Stomach (tissue), 9 donors: ENCODE data around the gene PRELID1. TPM values are rescaled to one million over a fixed set of nuclear protein-coding genes. Genes with fewer than 3 reads are reported as not detected.

ENCODE experiments used
- DNase-seq, 2 donors: peaks; one replicate each; pipeline versions ENCODE4 v3.0.0 to v3.0.0-alpha.2; 2013 to 2019
- H3K27ac ChIP-seq, 5 donors: fragments of 200-600 bp in 4 of 5; sonication (generic) in 4 of 5; one replicate each; pipeline ENCODE4 v1.5.1; 2013 to 2019; ENCODE audit warnings: mild to moderate bottlenecking in 1 of 5, moderate library complexity in 1 of 5
- H3K27me3 ChIP-seq, 3 donors: fragments of 200-600 bp; sonication (generic); one replicate each; pipeline ENCODE4 v1.5.1; 2017 to 2019; ENCODE audit warnings: mixed run types in 1 of 3
- H3K36me3 ChIP-seq, 4 donors: fragments of 200-600 bp; sonication (generic); 1 replicate in 3 of 4; 2 replicates in 1 of 4; pipeline ENCODE4 v1.5.1; 2016 to 2019
- H3K4me1 ChIP-seq, 4 donors: fragments of 200-600 bp; sonication (generic); one replicate each; pipeline ENCODE4 v1.5.1; 2016 to 2019
- H3K4me3 ChIP-seq, 4 donors: fragments of 200-600 bp; sonication (generic) in 3 of 4; one replicate each; pipeline ENCODE4 v1.5.1; 2016 to 2019; ENCODE audit warnings: mild to moderate bottlenecking in 1 of 4
- H3K9me3 ChIP-seq, 4 donors: fragments of 200-600 bp; sonication (generic); one replicate each; pipeline ENCODE4 v1.5.1; 2016 to 2019
- CTCF ChIP-seq, 7 experiments: fragments of 450-650 bp in 4 of 7; fragments of 200-600 bp in 3 of 7; sonication (generic) in 3 of 7; IDR thresholded peaks; one replicate each; pipeline ENCODE4 v1.5.1; 2016 to 2019; ENCODE audit warnings: antibody characterized with exemption in 7 of 7, control low read depth in 2 of 7, mild to moderate bottlenecking in 1 of 7
- EP300 ChIP-seq: sonication (generic); formaldehyde crosslinking; IDR thresholded peaks from one replicate; pipeline ENCODE4 v1.6.1; 2017; ENCODE audit warnings: antibody characterized with exemption
- POLR2A ChIP-seq, 4 donors: fragments of 450-650 bp; IDR thresholded peaks; one replicate each; pipeline ENCODE4 v1.6.1; 2016; ENCODE audit warnings: antibody characterized with exemption in 4 of 4, control low read depth in 2 of 4, mild to moderate bottlenecking in 1 of 4, moderate library complexity in 1 of 4
- POLR2AphosphoS5 ChIP-seq, 3 donors: sonication (generic); formaldehyde crosslinking; IDR thresholded peaks; one replicate each; pipeline ENCODE4 v1.6.1; 2016; ENCODE audit warnings: antibody characterized with exemption in 3 of 3
- WGBS, 5 donors: extraction: QIAGEN DNeasy Blood & Tissue Kit in 3 of 5; methylation state at CpG; one replicate each; pipeline versions ENCODE4 v1.1.5 to v1.1.7; 2013 to 2018; 5-methylcytosine and 5-hydroxymethylcytosine counted together
- intact Hi-C: fragments of 100-400 bp; cut with DNase I; formaldehyde crosslinking; loops from one replicate; pipeline ENCODE4 v1.15.1; 2023; ENCODE audit warnings: low total_unique reads
- polyA plus RNA-seq, 3 donors: library from polyadenylated mRNA; stranded (reverse); fragments of 200-250 nt; gene quantifications; one replicate each; pipeline ENCODE4 v1.2.3, GENCODE V29; 2013
- total RNA-seq, 5 donors: library from RNA; depleted of rRNA; stranded (reverse); fragments of >200 nt; gene quantifications; one replicate each; pipeline versions ENCODE4 v1.1.0 to v1.2.3, GENCODE V29; 2014 to 2016
- donor health status: healthy with polysubstance abuse.
- donor health status: Bipolar disorder and iron deficiency.
- donor health status: healthy.

The PRELID1 gene
- total and polyA plus RNA-seq, 8 donors: 82.4 to 201 (median 135) TPM

- no peak overlapping the region for H3K4me3 ChIP-seq
- intact Hi-C loops: no loop called here
- no peak overlapping the region for H3K27ac ChIP-seq
- peaks cover 6 to 62% (median 34%) of the 10 kb centered on the region in 4 donors for H3K4me1 ChIP-seq
- no peak for DNase-seq
- H3K36me3 ChIP-seq: no peaks in the 10 kb centered on the region
- no peaks in the 10 kb centered on the region for H3K9me3 ChIP-seq
- no peak for TF ChIP-seq POLR2AphosphoS5 (IDR thresholded peaks at IDR 0.05)
- TF ChIP-seq EP300: no peak
- TF ChIP-seq CTCF (IDR thresholded peaks at IDR 0.05): no peak
- TF ChIP-seq POLR2A (IDR thresholded peaks at IDR 0.05): no peak
- 4 to 37% (median 30%) methylated on average over 1 of the region's 1 CpG for WGBS, 5 donors
- no peaks in the 10 kb centered on the region for H3K27me3 ChIP-seq
These were observed 52.2 kb downstream of the PRELID1 start for GRCh38 chr5:177355868-177356168.

Other genes starting within 250 kb of the PRELID1 start
- 100 to 1,000 TPM in 1 of 5 donors, 10 to 100 TPM in 3, 1 to 10 TPM in 1; 4.1 to 145 (median 11.0) TPM for gene FGFR4, start 216.9 kb upstream of the PRELID1 start, total RNA-seq
- 10 to 100 TPM in 2 of 3 donors, 1 to 10 TPM in 1; 5.2 to 17.0 (median 15.9) TPM for gene FGFR4, start 216.9 kb upstream of the PRELID1 start, polyA plus RNA-seq
- gene NSD1, start 170.0 kb upstream of the PRELID1 start, total RNA-seq: 10 to 100 TPM; 17.5 to 69.9 (median 40.0) TPM
- 1 to 10 TPM; 5.1 to 6.9 (median 5.9) TPM for gene NSD1, start 170.0 kb upstream of the PRELID1 start, polyA plus RNA-seq
- 10 to 100 TPM in 4 of 5 donors, 1 to 10 TPM in 1; 1.8 to 87.2 (median 12.3) TPM for gene RAB24, start 80 bp upstream of the PRELID1 start, total RNA-seq
- gene RAB24, start 80 bp upstream of the PRELID1 start, polyA plus RNA-seq: 10 to 100 TPM; 31.5 to 65.3 (median 33.7) TPM
- gene MXD3, start 8.1 kb downstream of the PRELID1 start, total RNA-seq: 10 to 100 TPM in 4 of 5 donors, 1 to 10 TPM in 1; 6.8 to 86.9 (median 25.0) TPM
- gene MXD3, start 8.1 kb downstream of the PRELID1 start, polyA plus RNA-seq: 10 to 100 TPM in 2 of 3 donors, 1 to 10 TPM in 1; 7.6 to 17.8 (median 15.0) TPM
- 100 to 1,000 TPM in 3 of 5 donors, 10 to 100 TPM in 2; 73.5 to 621 (median 187) TPM for gene LMAN2, start 47.9 kb downstream of the PRELID1 start, total RNA-seq
- 100 to 1,000 TPM in 1 of 3 donors, 10 to 100 TPM in 2; 92.9 to 135 (median 98.0) TPM for gene LMAN2, start 47.9 kb downstream of the PRELID1 start, polyA plus RNA-seq
- 100 to 1,000 TPM in 1 of 5 donors, 10 to 100 TPM in 1, 1 to 10 TPM in 2, not detected in 1; 4.2 to 100 (median 12.5) TPM for gene RGS14, start 54.1 kb downstream of the PRELID1 start, total RNA-seq
- 10 to 100 TPM; 19.0 to 34.3 (median 26.9) TPM for gene RGS14, start 54.1 kb downstream of the PRELID1 start, polyA plus RNA-seq
- gene SLC34A1, start 80.6 kb downstream of the PRELID1 start, total RNA-seq: not detected
- under 1 TPM in 1 of 3 donors, not detected in 2; 0.10 TPM for gene SLC34A1, start 80.6 kb downstream of the PRELID1 start, polyA plus RNA-seq
- not detected for gene PFN3, start 96.9 kb downstream of the PRELID1 start, total RNA-seq
- not detected for gene PFN3, start 96.9 kb downstream of the PRELID1 start, polyA plus RNA-seq
- 10 to 100 TPM in 2 of 5 donors, not detected in 3; 52.4 to 68.3 TPM for gene F12, start 105.8 kb downstream of the PRELID1 start, total RNA-seq
- gene F12, start 105.8 kb downstream of the PRELID1 start, polyA plus RNA-seq: 10 to 100 TPM in 1 of 3 donors, under 1 TPM in 1, not detected in 1; 0.50 to 13.6 TPM
- gene GRK6, start 122.9 kb downstream of the PRELID1 start, total RNA-seq: 10 to 100 TPM in 4 of 5 donors, 1 to 10 TPM in 1; 1.8 to 91.2 (median 19.1) TPM
- 10 to 100 TPM; 14.6 to 20.2 (median 16.2) TPM for gene GRK6, start 122.9 kb downstream of the PRELID1 start, polyA plus RNA-seq
- under 1 TPM in 1 of 5 donors, not detected in 4; 0.73 TPM for gene PRR7, start 143.0 kb downstream of the PRELID1 start, total RNA-seq
- 1 to 10 TPM in 2 of 3 donors, under 1 TPM in 1; 0.61 to 3.7 (median 1.5) TPM for gene PRR7, start 143.0 kb downstream of the PRELID1 start, polyA plus RNA-seq
- 10 to 100 TPM; 15.2 to 78.1 (median 53.3) TPM for gene DBN1, start 169.8 kb downstream of the PRELID1 start, total RNA-seq
- gene DBN1, start 169.8 kb downstream of the PRELID1 start, polyA plus RNA-seq: 10 to 100 TPM; 14.7 to 31.3 (median 22.7) TPM
- 100 to 1,000 TPM in 2 of 5 donors, 10 to 100 TPM in 3; 14.6 to 126 (median 97.0) TPM for gene PDLIM7, start 193.8 kb downstream of the PRELID1 start, total RNA-seq
- 100 to 1,000 TPM in 1 of 3 donors, 10 to 100 TPM in 2; 43.5 to 142 (median 76.6) TPM for gene PDLIM7, start 193.8 kb downstream of the PRELID1 start, polyA plus RNA-seq
- 10 to 100 TPM in 1 of 5 donors, 1 to 10 TPM in 2, under 1 TPM in 1, not detected in 1; 0.43 to 31.2 (median 3.9) TPM for gene DOK3, start 206.0 kb downstream of the PRELID1 start, total RNA-seq
- 1 to 10 TPM; 2.4 to 6.0 (median 4.9) TPM for gene DOK3, start 206.0 kb downstream of the PRELID1 start, polyA plus RNA-seq
- 100 to 1,000 TPM in 3 of 5 donors, 10 to 100 TPM in 2; 54.9 to 263 (median 128) TPM for gene DDX41, start 213.2 kb downstream of the PRELID1 start, total RNA-seq
- gene DDX41, start 213.2 kb downstream of the PRELID1 start, polyA plus RNA-seq: 10 to 100 TPM; 65.3 to 72.9 (median 71.0) TPM